Vagina (tissue), 2 donors: ENCODE data around the gene BTF3.

ENCODE experiments used
- POLR2AphosphoS5 ChIP-seq, 2 donors: sonication (generic); formaldehyde crosslinking; IDR thresholded peaks; one replicate each; pipeline ENCODE4 v1.9.0; 2017; ENCODE audit warnings: antibody characterized with exemption in 2 of 2, mild to moderate bottlenecking in 2 of 2, low read depth in 1 of 2; ENCODE audit not compliant: insufficient read depth in 1 of 2
- TF ChIP-seq, protein P1 (sequence below), 3 experiments: fragments of 450-650 bp in 2 of 3; fragments of 200-600 bp in 1 of 3; sonication (generic) in 1 of 3; IDR thresholded peaks; one replicate each; pipeline ENCODE4 v1.5.1; 2017 to 2019; ENCODE audit warnings: antibody characterized with exemption in 3 of 3, mild to moderate bottlenecking in 2 of 3, moderate library complexity in 2 of 3

DNA sequence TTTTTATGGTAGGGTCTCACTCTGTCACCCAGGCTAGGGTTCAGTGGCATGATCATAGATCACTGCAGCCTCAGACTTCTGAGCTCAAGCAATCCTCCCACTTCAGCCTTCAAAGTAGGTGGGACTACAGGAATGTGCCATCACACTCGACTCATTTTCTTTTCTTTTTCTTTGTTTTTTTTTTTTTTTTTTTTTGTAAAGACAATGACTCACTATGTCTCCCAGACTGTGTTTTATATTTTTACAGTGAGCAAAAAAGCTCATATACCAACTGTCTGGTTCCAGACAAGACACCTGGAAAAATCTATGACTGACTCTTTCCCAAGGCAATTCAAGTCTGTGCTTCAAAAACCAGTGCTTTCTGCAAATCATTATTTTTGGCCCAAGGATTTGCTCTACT, 38.9 kb upstream of the BTF3 start:
- TF ChIP-seq, protein P1, sequence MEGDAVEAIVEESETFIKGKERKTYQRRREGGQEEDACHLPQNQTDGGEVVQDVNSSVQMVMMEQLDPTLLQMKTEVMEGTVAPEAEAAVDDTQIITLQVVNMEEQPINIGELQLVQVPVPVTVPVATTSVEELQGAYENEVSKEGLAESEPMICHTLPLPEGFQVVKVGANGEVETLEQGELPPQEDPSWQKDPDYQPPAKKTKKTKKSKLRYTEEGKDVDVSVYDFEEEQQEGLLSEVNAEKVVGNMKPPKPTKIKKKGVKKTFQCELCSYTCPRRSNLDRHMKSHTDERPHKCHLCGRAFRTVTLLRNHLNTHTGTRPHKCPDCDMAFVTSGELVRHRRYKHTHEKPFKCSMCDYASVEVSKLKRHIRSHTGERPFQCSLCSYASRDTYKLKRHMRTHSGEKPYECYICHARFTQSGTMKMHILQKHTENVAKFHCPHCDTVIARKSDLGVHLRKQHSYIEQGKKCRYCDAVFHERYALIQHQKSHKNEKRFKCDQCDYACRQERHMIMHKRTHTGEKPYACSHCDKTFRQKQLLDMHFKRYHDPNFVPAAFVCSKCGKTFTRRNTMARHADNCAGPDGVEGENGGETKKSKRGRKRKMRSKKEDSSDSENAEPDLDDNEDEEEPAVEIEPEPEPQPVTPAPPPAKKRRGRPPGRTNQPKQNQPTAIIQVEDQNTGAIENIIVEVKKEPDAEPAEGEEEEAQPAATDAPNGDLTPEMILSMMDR (IDR thresholded peaks at IDR 0.05) = no peak
- no peak for TF ChIP-seq POLR2AphosphoS5 (IDR thresholded peaks at IDR 0.05; ENCODE audit: insufficient read depth in 1 of 2, low read depth in 1 of 2)
